HCT116 (cell line): ENCODE measurements around the gene H6PD. TPM values are rescaled to one million over a fixed set of nuclear protein-coding genes. Genes with fewer than 3 reads are reported as not detected.

ENCODE experiments used
- ATAC-seq: fragments of 200-7000 bp; cut with Tn5 transposase; 2 replicates; pipeline ENCODE4 v1.9.1; 2020; ENCODE audit warnings: mild to moderate bottlenecking, moderate library complexity
- BruUV-seq: library from RNA; stranded (reverse); fragments of 400-500 nt; replicated peaks from 2 replicates; lab custom pipeline; 2021; lab: Mats Ljungman, UMichigan
- CTCF ChIA-PET: fragments of 300-600 bp; sonication (Branson Sonifier 250); formaldehyde crosslinking; loops from one replicate; lab custom pipeline; 2021; ENCODE audit warnings: antibody characterized with exemption; lab: Charles Lee
- POLR2A ChIA-PET: fragments of 300-600, 350-600 bp; sonication (Branson Sonifier 250); formaldehyde crosslinking; loops from one replicate; lab custom pipeline; 2021; ENCODE audit warnings: antibody characterized with exemption; lab: Charles Lee
- RAD21 ChIA-PET, 2 experiments: fragments of 300-600 bp; sonication (Branson Sonifier 250); formaldehyde crosslinking; loops; one replicate each; lab custom pipeline; 2023; ENCODE audit warnings: low total read pairs in 2 of 2; ENCODE audit not compliant: uncharacterized antibody in 2 of 2, unreplicated experiment in 2 of 2, low non-redundant PET in 1 of 2; lab: Charles Lee
- DNase-seq: peaks from one replicate; pipeline ENCODE4 v3.0.0-alpha.2; 2010; ENCODE audit warnings: low read depth, low spot score
- H2AFZ ChIP-seq: fragments of 200-600 bp; shearing (Covaris generic), sonication (generic); 2 replicates; pipeline ENCODE4 v1.6.1; 2017; ENCODE audit warnings: low read depth, mixed run types, mixed read lengths, antibody characterized with exemption, low read length; ENCODE audit not compliant: poor library complexity, severe bottlenecking
- H3K27ac ChIP-seq: 2 replicates; pipeline ENCODE4 v1.5.1; 2012; ENCODE audit warnings: low read depth, low read length
- H3K27me3 ChIP-seq: fragments of 200-600 bp; sonication (generic); 2 replicates; pipeline ENCODE4 v1.6.1; 2016; ENCODE audit warnings: mixed run types, low read length, mixed read lengths; ENCODE audit not compliant: insufficient read depth
- H3K36me3 ChIP-seq, 2 experiments: fragments of 200-500 bp in 1 of 2; fragments of 200-600 bp in 1 of 2; sonication (Bioruptor generic) in 1 of 2; sonication (generic) in 1 of 2; 2 replicates each; pipeline versions ENCODE4 v1.5.1 to v1.6.1; 2014 to 2016; ENCODE audit warnings: low read length in 2 of 2, inconsistent platforms in 1 of 2, mixed read lengths in 1 of 2, mixed run types in 1 of 2; ENCODE audit not compliant: insufficient read depth in 2 of 2, control insufficient read depth in 1 of 2
- H3K4me1 ChIP-seq, 2 experiments: fragments of 200-600 bp in 1 of 2; sonication (generic) in 1 of 2; 2 replicates each; pipeline versions ENCODE4 v1.5.1 to v1.6.1; 2012 to 2017; ENCODE audit warnings: low read length in 2 of 2, inconsistent platforms in 1 of 2, mild to moderate bottlenecking in 1 of 2, mixed read lengths in 1 of 2, mixed run types in 1 of 2, moderate library complexity in 1 of 2; ENCODE audit not compliant: insufficient read depth in 2 of 2, control insufficient read depth in 1 of 2
- H3K4me2 ChIP-seq: fragments of 200-600 bp; sonication (generic); 2 replicates; pipeline ENCODE4 v1.6.1; 2017; ENCODE audit warnings: mixed run types, low read length, mixed read lengths
- H3K4me3 ChIP-seq, 2 experiments: fragments of 200-600 bp in 1 of 2; sonication (generic) in 1 of 2; replicated peaks in 1 of 2; 2 replicates each; pipeline ENCODE4 v1.5.1; 2011 to 2016; ENCODE audit warnings: low read length in 2 of 2, control low read depth in 1 of 2, low read depth in 1 of 2, mild to moderate bottlenecking in 1 of 2, mixed read lengths in 1 of 2, mixed run types in 1 of 2
- H3K79me2 ChIP-seq: fragments of 200-600 bp; sonication (generic); 2 replicates; pipeline ENCODE4 v1.6.1; 2017; ENCODE audit warnings: mild to moderate bottlenecking, mixed run types, low read length, moderate library complexity, mixed read lengths; ENCODE audit not compliant: insufficient read depth
- H3K9ac ChIP-seq: fragments of 200-600 bp; sonication (generic); 2 replicates; pipeline ENCODE4 v1.6.1; 2016; ENCODE audit warnings: low read length, mixed read lengths
- H3K9me2 ChIP-seq: fragments of 200-600 bp; sonication (generic), shearing (Covaris generic); 2 replicates; pipeline ENCODE4 v1.6.1; 2017; ENCODE audit warnings: mixed run types, mild to moderate bottlenecking, moderate library complexity; ENCODE audit not compliant: insufficient read depth
- H3K9me3 ChIP-seq, 2 experiments: fragments of 200-500 bp in 1 of 2; fragments of 200-600 bp in 1 of 2; sonication (Bioruptor generic) in 1 of 2; sonication (generic) in 1 of 2; 2 replicates each; pipeline ENCODE4 v1.6.1; 2014 to 2017; ENCODE audit warnings: low read length in 2 of 2, mixed read lengths in 2 of 2, inconsistent platforms in 1 of 2, low read depth in 1 of 2, mild to moderate bottlenecking in 1 of 2, mixed run types in 1 of 2, moderate library complexity in 1 of 2; ENCODE audit not compliant: control insufficient read depth in 1 of 2, insufficient read depth in 1 of 2
- H4K20me1 ChIP-seq: fragments of 200-600 bp; sonication (generic), shearing (Covaris generic); 2 replicates; pipeline ENCODE4 v1.6.1; 2017; ENCODE audit warnings: mixed run types, mild to moderate bottlenecking, moderate library complexity; ENCODE audit not compliant: insufficient read depth
- CBX3 ChIP-seq: IDR thresholded peaks from 2 replicates; pipeline ENCODE4 v1.6.1; 2012; ENCODE audit warnings: low read depth
- EGR1 ChIP-seq: IDR thresholded peaks from 2 replicates; pipeline ENCODE4 v1.6.1; 2012; ENCODE audit warnings: low read depth
- ELF1 ChIP-seq: IDR thresholded peaks from 2 replicates; pipeline ENCODE4 v1.6.1; 2012; ENCODE audit warnings: low read depth, borderline replicate concordance
- EZH2phosphoT487 ChIP-seq: fragments of 200-600 bp; IDR thresholded peaks from 2 replicates; pipeline ENCODE4 v1.6.1; 2018; ENCODE audit warnings: antibody characterized with exemption, borderline replicate concordance
- FOSL1 ChIP-seq: IDR thresholded peaks from 2 replicates; pipeline ENCODE4 v1.6.1; 2012; ENCODE audit warnings: low read depth
- POLR2A ChIP-seq: IDR thresholded peaks from 2 replicates; pipeline ENCODE4 v1.7.0; 2011; ENCODE audit warnings: borderline replicate concordance; ENCODE audit not compliant: insufficient read depth, insufficient read length; ENCODE audit errors: extremely low read depth
- POLR2AphosphoS5 ChIP-seq: IDR thresholded peaks from 2 replicates; pipeline ENCODE4 v1.6.1; 2011; ENCODE audit warnings: mild to moderate bottlenecking, low read depth, low read length, moderate library complexity
- RAD21 ChIP-seq: IDR thresholded peaks from 2 replicates; pipeline ENCODE4 v1.6.1; 2012; ENCODE audit warnings: low read depth, mild to moderate bottlenecking
- SIN3A ChIP-seq: IDR thresholded peaks from 2 replicates; pipeline ENCODE4 v1.6.1; 2012; ENCODE audit warnings: low read depth
- SP1 ChIP-seq: IDR thresholded peaks from 2 replicates; pipeline ENCODE4 v1.6.1; 2012; ENCODE audit warnings: low read depth
- SRF ChIP-seq: IDR thresholded peaks from 2 replicates; pipeline ENCODE4 v1.6.1; 2012; ENCODE audit warnings: low read depth
- ZFX ChIP-seq: fragments of 450-650 bp; IDR thresholded peaks from 2 replicates; pipeline ENCODE4 v1.6.1; 2017
- intact Hi-C: fragments of 100-400 bp; cut with micrococcal nuclease; formaldehyde crosslinking; loops from 2 replicates; pipeline ENCODE4 v1.10.0; 2022
- total RNA-seq: library from RNA; stranded (reverse); gene quantifications from one replicate; pipeline ENCODE4 v1.2.1, GENCODE V29; 2021; ENCODE audit not compliant: unreplicated experiment
- TF ChIP-seq, protein P1 (sequence below): IDR thresholded peaks from 2 replicates; pipeline ENCODE4 v1.6.1; 2012
- TF ChIP-seq, protein P2 (sequence below): IDR thresholded peaks from 2 replicates; pipeline ENCODE4 v1.6.1; 2012
- TF ChIP-seq, protein P3 (sequence below), 3 experiments: fragments of 200-600 bp in 1 of 3; sonication (generic) in 1 of 3; IDR thresholded peaks in 2 of 3; conservative IDR thresholded peaks in 1 of 3; 2 replicates each; pipeline ENCODE4 v1.5.1; 2012 to 2017; ENCODE audit warnings: low read depth in 2 of 3, low read length in 2 of 3, antibody characterized with exemption in 1 of 3, borderline replicate concordance in 1 of 3, control low read depth in 1 of 3, mild to moderate bottlenecking in 1 of 3, mixed read lengths in 1 of 3, mixed run types in 1 of 3, moderate library complexity in 1 of 3; ENCODE audit not compliant: insufficient read depth in 1 of 3
- TF ChIP-seq, protein P4 (sequence below): IDR thresholded peaks from 2 replicates; pipeline ENCODE4 v1.6.1; 2012; ENCODE audit warnings: low read depth
- TF ChIP-seq, protein P5 (sequence below): IDR thresholded peaks from 2 replicates; pipeline ENCODE4 v1.6.1; 2011; ENCODE audit warnings: mild to moderate bottlenecking, low read length, moderate library complexity; ENCODE audit not compliant: insufficient replicate concordance; ENCODE audit errors: extremely low read depth

The H6PD gene
- total RNA-seq, 1 experiment from 2014 or later: 16.2 TPM

DNA sequence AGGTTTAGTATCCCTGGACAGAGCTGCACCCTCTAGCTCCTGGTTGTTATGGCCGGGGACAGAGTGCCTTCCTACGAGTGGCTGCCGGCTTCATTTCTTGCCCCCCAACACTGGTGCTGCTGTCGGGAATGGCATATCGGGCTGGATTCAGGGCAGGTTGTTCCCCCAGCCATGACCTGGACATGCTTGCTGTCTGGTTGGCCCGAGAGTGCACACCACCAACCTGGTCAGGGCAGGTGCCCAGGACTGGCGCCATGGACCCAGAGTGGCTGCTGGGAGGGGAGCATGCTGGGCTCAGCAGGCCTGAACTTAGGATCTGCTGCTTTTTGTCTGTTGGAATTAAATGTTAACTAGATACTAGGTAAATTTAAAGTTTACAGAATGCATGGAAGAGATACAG is 21.8 kb downstream of the H6PD start:
- TF ChIP-seq, protein P1, sequence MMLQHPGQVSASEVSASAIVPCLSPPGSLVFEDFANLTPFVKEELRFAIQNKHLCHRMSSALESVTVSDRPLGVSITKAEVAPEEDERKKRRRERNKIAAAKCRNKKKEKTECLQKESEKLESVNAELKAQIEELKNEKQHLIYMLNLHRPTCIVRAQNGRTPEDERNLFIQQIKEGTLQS: no peak
- TF ChIP-seq EZH2phosphoT487 (no peak), ZFX (no peak), EGR1 (no peak), POLR2A (no peak), RAD21 (no peak), SRF (no peak), SP1 (no peak), FOSL1 (no peak), ELF1 (no peak), POLR2AphosphoS5 (no peak), CBX3 (no peak), SIN3A (no peak)
- TF ChIP-seq, protein P2, sequence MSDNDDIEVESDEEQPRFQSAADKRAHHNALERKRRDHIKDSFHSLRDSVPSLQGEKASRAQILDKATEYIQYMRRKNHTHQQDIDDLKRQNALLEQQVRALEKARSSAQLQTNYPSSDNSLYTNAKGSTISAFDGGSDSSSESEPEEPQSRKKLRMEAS: no peak
- TF ChIP-seq, protein P3, sequence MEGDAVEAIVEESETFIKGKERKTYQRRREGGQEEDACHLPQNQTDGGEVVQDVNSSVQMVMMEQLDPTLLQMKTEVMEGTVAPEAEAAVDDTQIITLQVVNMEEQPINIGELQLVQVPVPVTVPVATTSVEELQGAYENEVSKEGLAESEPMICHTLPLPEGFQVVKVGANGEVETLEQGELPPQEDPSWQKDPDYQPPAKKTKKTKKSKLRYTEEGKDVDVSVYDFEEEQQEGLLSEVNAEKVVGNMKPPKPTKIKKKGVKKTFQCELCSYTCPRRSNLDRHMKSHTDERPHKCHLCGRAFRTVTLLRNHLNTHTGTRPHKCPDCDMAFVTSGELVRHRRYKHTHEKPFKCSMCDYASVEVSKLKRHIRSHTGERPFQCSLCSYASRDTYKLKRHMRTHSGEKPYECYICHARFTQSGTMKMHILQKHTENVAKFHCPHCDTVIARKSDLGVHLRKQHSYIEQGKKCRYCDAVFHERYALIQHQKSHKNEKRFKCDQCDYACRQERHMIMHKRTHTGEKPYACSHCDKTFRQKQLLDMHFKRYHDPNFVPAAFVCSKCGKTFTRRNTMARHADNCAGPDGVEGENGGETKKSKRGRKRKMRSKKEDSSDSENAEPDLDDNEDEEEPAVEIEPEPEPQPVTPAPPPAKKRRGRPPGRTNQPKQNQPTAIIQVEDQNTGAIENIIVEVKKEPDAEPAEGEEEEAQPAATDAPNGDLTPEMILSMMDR (IDR thresholded peaks at IDR 0.05 in 2 of 3, conservative IDR thresholded peaks at IDR 0.05 in 1 of 3; ENCODE audit: borderline replicate concordance in 1 of 3, insufficient read depth in 1 of 3, low read depth in 2 of 3, low read length in 2 of 3): no peak
- TF ChIP-seq, protein P4, sequence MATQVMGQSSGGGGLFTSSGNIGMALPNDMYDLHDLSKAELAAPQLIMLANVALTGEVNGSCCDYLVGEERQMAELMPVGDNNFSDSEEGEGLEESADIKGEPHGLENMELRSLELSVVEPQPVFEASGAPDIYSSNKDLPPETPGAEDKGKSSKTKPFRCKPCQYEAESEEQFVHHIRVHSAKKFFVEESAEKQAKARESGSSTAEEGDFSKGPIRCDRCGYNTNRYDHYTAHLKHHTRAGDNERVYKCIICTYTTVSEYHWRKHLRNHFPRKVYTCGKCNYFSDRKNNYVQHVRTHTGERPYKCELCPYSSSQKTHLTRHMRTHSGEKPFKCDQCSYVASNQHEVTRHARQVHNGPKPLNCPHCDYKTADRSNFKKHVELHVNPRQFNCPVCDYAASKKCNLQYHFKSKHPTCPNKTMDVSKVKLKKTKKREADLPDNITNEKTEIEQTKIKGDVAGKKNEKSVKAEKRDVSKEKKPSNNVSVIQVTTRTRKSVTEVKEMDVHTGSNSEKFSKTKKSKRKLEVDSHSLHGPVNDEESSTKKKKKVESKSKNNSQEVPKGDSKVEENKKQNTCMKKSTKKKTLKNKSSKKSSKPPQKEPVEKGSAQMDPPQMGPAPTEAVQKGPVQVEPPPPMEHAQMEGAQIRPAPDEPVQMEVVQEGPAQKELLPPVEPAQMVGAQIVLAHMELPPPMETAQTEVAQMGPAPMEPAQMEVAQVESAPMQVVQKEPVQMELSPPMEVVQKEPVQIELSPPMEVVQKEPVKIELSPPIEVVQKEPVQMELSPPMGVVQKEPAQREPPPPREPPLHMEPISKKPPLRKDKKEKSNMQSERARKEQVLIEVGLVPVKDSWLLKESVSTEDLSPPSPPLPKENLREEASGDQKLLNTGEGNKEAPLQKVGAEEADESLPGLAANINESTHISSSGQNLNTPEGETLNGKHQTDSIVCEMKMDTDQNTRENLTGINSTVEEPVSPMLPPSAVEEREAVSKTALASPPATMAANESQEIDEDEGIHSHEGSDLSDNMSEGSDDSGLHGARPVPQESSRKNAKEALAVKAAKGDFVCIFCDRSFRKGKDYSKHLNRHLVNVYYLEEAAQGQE: no peak
- TF ChIP-seq, protein P5, sequence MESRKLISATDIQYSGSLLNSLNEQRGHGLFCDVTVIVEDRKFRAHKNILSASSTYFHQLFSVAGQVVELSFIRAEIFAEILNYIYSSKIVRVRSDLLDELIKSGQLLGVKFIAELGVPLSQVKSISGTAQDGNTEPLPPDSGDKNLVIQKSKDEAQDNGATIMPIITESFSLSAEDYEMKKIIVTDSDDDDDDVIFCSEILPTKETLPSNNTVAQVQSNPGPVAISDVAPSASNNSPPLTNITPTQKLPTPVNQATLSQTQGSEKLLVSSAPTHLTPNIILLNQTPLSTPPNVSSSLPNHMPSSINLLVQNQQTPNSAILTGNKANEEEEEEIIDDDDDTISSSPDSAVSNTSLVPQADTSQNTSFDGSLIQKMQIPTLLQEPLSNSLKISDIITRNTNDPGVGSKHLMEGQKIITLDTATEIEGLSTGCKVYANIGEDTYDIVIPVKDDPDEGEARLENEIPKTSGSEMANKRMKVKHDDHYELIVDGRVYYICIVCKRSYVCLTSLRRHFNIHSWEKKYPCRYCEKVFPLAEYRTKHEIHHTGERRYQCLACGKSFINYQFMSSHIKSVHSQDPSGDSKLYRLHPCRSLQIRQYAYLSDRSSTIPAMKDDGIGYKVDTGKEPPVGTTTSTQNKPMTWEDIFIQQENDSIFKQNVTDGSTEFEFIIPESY: no peak
- BruUV-seq: no TSS peak
- no peaks in the 10 kb centered on the region for H3K79me2 ChIP-seq
- DNase-seq: no peak
- peaks cover 0 to 25% of the 10 kb centered on the region in 2 experiments; a peak in 1 of 4 replicates for H3K9me3 ChIP-seq
- H3K9ac ChIP-seq: no peak overlapping the region
- no peak overlapping the region for H3K4me2 ChIP-seq
- RAD21 ChIA-PET: no interaction called here
- H3K9me2 ChIP-seq: no peaks in the 10 kb centered on the region
- H3K36me3 ChIP-seq: no peaks in the 10 kb centered on the region
- H3K27me3 ChIP-seq: no peaks in the 10 kb centered on the region
- no peaks in the 10 kb centered on the region for H3K4me1 ChIP-seq
- no peak overlapping the region for H2AFZ ChIP-seq
- no peak overlapping the region for H3K4me3 ChIP-seq
- no peaks in the 10 kb centered on the region for H4K20me1 ChIP-seq
- CTCF ChIA-PET: no interaction called here
- POLR2A ChIA-PET: no interaction called here
- no peak for ATAC-seq
- intact Hi-C loops: no loop called here
- no peak overlapping the region for H3K27ac ChIP-seq
